ENCODE data around the gene CPNE4.

CPNE4 gene

DNA sequence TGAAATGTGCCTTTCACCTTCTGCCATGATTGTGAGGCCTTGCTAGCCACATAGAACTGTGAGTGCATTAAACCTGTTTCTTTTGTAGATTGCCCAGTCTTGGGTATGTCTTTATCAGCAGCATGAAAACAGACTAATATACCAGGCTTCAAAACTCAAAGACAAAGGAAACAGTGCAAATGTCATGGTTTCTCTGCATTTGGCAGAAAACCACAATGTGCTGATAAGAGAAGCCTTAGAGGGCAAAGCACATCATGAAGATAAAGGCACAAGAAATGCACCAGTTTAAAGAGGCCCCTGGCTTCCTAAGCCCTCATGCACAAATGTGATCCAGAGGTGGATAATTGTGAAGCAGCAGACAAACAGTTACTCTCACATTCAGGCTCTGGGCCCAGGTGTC is 259.2 kb downstream of the CPNE4 start:
- Histone ChIP-seq H3K9me2 (ENCODE audit: low read depth, low read length) (no peaks in the 10 kb centered on the region), H3K4me2 (ENCODE audit: low read length) (no peak overlapping the region), H2AFZ (ENCODE audit: low read length) (no peak overlapping the region), H3K27ac (ENCODE audit: low read depth, low read length, poor library complexity, severe bottlenecking) (no peak overlapping the region), H4K20me1 (ENCODE audit: insufficient read depth, low read length) (no peaks in the 10 kb centered on the region), H3K9me3 (ENCODE audit: low read length) (no peaks in the 10 kb centered on the region), H3K4me3 (ENCODE audit: low read depth, low read length, poor library complexity, severe bottlenecking) (no peak overlapping the region), H3K36me3 (ENCODE audit: insufficient read depth, low read length) (no peaks in the 10 kb centered on the region), H3K4me1 (ENCODE audit: insufficient read depth, low read length, severe bottlenecking) (no peaks in the 10 kb centered on the region), H3F3A (ENCODE audit: insufficient read depth, low read length) (no peaks in the 10 kb centered on the region), H3K79me2 (ENCODE audit: insufficient read depth, low read length) (no peaks in the 10 kb centered on the region), H3K27me3 (ENCODE audit: insufficient read depth, low read length) (no peaks in the 10 kb centered on the region), H3K9ac (ENCODE audit: low read length) (no peak overlapping the region)
- TF ChIP-seq, protein P1, sequence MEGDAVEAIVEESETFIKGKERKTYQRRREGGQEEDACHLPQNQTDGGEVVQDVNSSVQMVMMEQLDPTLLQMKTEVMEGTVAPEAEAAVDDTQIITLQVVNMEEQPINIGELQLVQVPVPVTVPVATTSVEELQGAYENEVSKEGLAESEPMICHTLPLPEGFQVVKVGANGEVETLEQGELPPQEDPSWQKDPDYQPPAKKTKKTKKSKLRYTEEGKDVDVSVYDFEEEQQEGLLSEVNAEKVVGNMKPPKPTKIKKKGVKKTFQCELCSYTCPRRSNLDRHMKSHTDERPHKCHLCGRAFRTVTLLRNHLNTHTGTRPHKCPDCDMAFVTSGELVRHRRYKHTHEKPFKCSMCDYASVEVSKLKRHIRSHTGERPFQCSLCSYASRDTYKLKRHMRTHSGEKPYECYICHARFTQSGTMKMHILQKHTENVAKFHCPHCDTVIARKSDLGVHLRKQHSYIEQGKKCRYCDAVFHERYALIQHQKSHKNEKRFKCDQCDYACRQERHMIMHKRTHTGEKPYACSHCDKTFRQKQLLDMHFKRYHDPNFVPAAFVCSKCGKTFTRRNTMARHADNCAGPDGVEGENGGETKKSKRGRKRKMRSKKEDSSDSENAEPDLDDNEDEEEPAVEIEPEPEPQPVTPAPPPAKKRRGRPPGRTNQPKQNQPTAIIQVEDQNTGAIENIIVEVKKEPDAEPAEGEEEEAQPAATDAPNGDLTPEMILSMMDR (IDR thresholded peaks at IDR 0.05; ENCODE audit: low read length) = no peak
- TF ChIP-seq EZH2 (IDR thresholded peaks at IDR 0.05; ENCODE audit: borderline replicate concordance, low read length) = no peak

DNA sequence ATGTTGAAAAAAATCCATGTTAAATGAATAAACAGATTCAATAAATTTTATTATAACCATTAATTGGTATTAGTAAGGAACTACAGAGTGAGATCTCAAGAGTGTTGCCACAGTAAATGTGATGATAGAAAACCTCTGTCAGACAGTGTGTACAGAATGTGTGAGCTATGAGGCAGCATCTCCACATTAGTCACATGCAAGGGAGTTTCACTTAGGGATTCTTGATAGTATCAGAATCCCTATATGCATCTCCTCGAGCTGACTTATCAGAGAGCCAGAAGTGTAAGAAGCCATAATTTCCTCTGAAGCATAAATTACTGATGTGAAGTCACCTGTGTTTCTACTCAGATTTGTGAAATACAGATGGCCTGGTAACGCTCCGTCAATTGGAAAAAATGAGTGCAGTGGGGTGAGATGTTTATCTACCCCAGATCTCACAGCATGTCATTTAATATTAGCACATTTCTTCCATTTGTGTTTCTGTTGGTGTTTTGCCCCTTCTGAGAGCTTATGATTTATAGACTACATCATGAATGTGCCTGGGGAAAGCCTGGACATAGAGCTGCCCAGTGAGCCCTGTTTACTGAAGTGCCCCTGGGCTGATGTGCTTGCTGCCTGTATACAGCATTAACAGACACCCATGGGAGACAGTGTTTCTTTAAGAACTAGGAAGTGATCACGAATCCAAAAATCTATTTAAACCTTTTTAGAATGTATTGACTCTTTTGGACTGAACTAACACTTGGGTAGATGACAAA is 262.4 kb downstream of the CPNE4 start:
- TF ChIP-seq EZH2 (IDR thresholded peaks at IDR 0.05; ENCODE audit: borderline replicate concordance, low read length) = no peak
- TF ChIP-seq, protein P1 (IDR thresholded peaks at IDR 0.05; ENCODE audit: low read length) = no peak
- Histone ChIP-seq H3K27ac (ENCODE audit: low read depth, low read length, poor library complexity, severe bottlenecking) (no peak overlapping the region), H3K27me3 (ENCODE audit: insufficient read depth, low read length) (no peaks in the 10 kb centered on the region), H3K4me2 (ENCODE audit: low read length) (no peak overlapping the region), H3K9me3 (ENCODE audit: low read length) (no peaks in the 10 kb centered on the region), H3F3A (ENCODE audit: insufficient read depth, low read length) (no peaks in the 10 kb centered on the region), H3K79me2 (ENCODE audit: insufficient read depth, low read length) (no peaks in the 10 kb centered on the region), H3K9me2 (ENCODE audit: low read depth, low read length) (no peaks in the 10 kb centered on the region), H2AFZ (ENCODE audit: low read length) (no peak overlapping the region), H3K9ac (ENCODE audit: low read length) (no peak overlapping the region), H4K20me1 (ENCODE audit: insufficient read depth, low read length) (no peaks in the 10 kb centered on the region), H3K36me3 (ENCODE audit: insufficient read depth, low read length) (no peaks in the 10 kb centered on the region), H3K4me3 (ENCODE audit: low read depth, low read length, poor library complexity, severe bottlenecking) (no peak overlapping the region), H3K4me1 (ENCODE audit: insufficient read depth, low read length, severe bottlenecking) (no peaks in the 10 kb centered on the region)

DNA sequence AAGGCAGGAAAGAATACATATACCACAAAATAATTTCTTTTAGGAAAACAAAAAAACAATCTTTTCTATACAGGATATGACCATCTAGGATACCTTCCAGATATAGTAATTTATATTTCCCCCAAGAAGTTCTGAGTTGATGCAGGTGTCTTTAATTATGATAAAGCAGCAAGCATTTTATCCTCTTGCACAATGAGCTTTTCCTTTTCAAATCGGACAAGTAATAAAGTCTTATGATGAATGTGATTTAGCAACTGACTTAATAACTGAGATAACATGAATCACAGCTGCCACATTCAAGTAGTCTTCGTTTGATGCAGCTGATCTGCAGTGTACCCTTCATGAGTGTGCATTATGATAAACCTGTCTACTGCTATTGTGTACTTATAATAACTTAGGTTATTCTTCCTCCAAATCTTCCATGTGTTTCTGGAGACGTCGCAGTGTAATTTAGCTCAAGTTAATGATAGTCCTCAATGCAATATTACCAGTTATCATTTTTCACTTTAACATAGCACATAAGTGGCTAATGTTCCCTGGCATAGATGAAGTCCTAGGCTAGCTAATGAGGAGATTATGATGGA is 271.7 kb downstream of the CPNE4 start:
- Histone ChIP-seq H3K27ac (ENCODE audit: low read depth, low read length, poor library complexity, severe bottlenecking) (no peak overlapping the region), H3K9ac (ENCODE audit: low read length) (no peak overlapping the region), H3K79me2 (ENCODE audit: insufficient read depth, low read length) (no peaks in the 10 kb centered on the region), H3K9me3 (ENCODE audit: low read length) (no peaks in the 10 kb centered on the region), H3K4me1 (ENCODE audit: insufficient read depth, low read length, severe bottlenecking) (no peaks in the 10 kb centered on the region), H3K4me3 (ENCODE audit: low read depth, low read length, poor library complexity, severe bottlenecking) (no peak overlapping the region), H3F3A (ENCODE audit: insufficient read depth, low read length) (no peaks in the 10 kb centered on the region), H2AFZ (ENCODE audit: low read length) (no peak overlapping the region), H4K20me1 (ENCODE audit: insufficient read depth, low read length) (no peaks in the 10 kb centered on the region), H3K27me3 (ENCODE audit: insufficient read depth, low read length) (0 out of 2 replicates have a peak, but pooled peaks cover 3% of the 10 kb centered on the region), H3K36me3 (ENCODE audit: insufficient read depth, low read length) (no peaks in the 10 kb centered on the region), H3K9me2 (ENCODE audit: low read depth, low read length) (no peaks in the 10 kb centered on the region), H3K4me2 (ENCODE audit: low read length) (no peak overlapping the region)
- no peak for TF ChIP-seq EZH2 (IDR thresholded peaks at IDR 0.05; ENCODE audit: borderline replicate concordance, low read length)
- TF ChIP-seq, protein P1 (IDR thresholded peaks at IDR 0.05; ENCODE audit: low read length) = no peak

All from OCI-LY1 (cell line).